Stimulated activated CD8-positive, alpha-beta memory T cell treated with anti-CD3 and anti-CD28 coated beads, Interleukin-2, amount 100 ng/mL, for 48 hours (primary cell): ENCODE data around the gene MBP.

Source experiments
- DNase-seq, 2 donors: peaks; one replicate each; pipeline ENCODE4 v3.0.0-alpha.2; 2020; ENCODE audit warnings: low read depth in 2 of 2

MBP gene

GRCh38 chr18:77100751-77101355 is 31.7 kb downstream of the MBP start:
- no peak for DNase-seq

GRCh38 chr18:77099485-77100370 is 32.9 kb downstream of the MBP start:
- peak in 1 of 2 donors; percentile 28 for DNase-seq

- DNase-seq = no peak
Measured at GRCh38 chr18:77098538-77099174, 33.9 kb downstream of the MBP start.

GRCh38 chr18:77098029-77098428 is 34.6 kb downstream of the MBP start:
- no peak for DNase-seq

GRCh38 chr18:77096936-77097886 is 35.4 kb downstream of the MBP start:
- no peak for DNase-seq

- no peak for DNase-seq
Measured at GRCh38 chr18:77095391-77096371, 36.9 kb downstream of the MBP start.

GRCh38 chr18:77093586-77093985 is 39.0 kb downstream of the MBP start:
- no peak for DNase-seq

- DNase-seq = no peak
Measured at GRCh38 chr18:77093067-77093430, 39.5 kb downstream of the MBP start.

GRCh38 chr18:77092104-77093066 is 40.2 kb downstream of the MBP start:
- no peak for DNase-seq

GRCh38 chr18:77091366-77091765 is 41.2 kb downstream of the MBP start:
- no peak for DNase-seq

- no peak for DNase-seq
Measured at GRCh38 chr18:77090546-77091174, 41.9 kb downstream of the MBP start.

- no peak for DNase-seq
Measured at GRCh38 chr18:77089723-77090285, 42.8 kb downstream of the MBP start.

GRCh38 chr18:77088963-77089722 is 43.4 kb downstream of the MBP start:
- no peak for DNase-seq

GRCh38 chr18:77087393-77088141 is 45.0 kb downstream of the MBP start:
- no peak for DNase-seq

- no peak for DNase-seq
Measured at GRCh38 chr18:77086656-77087392, 45.8 kb downstream of the MBP start.

GRCh38 chr18:77086034-77086433 is 46.5 kb downstream of the MBP start:
- DNase-seq = no peak
